SK-N-SH (cell line): ENCODE results near the gene IL37. TPM values are rescaled to one million over a fixed set of nuclear protein-coding genes. Genes with fewer than 3 reads are reported as not detected.

Experiments used
- CTCF ChIA-PET: fragments of 300-600, 350-600 bp; formaldehyde crosslinking; extraction: SDS; loops from one replicate; lab custom pipeline; 2021; lab: Yijun Ruan, JAX
- POLR2A ChIA-PET: fragments of 350-600 bp; sonication (Branson Sonifier 250); formaldehyde crosslinking; extraction: SDS; loops from one replicate; lab custom pipeline; 2020; ENCODE audit warnings: antibody characterized with exemption, inconsistent platforms; lab: Yijun Ruan, JAX
- DNase-seq: peaks from one replicate; pipeline ENCODE4 v3.0.0; 2012
- H2AFZ ChIP-seq: fragments of 200-600 bp; sonication (generic); 2 replicates; pipeline ENCODE4 v1.8.1; 2016; ENCODE audit warnings: antibody characterized with exemption, mild to moderate bottlenecking, low read depth
- H3F3A ChIP-seq: fragments of 200-600 bp; sonication (generic); replicated peaks from 2 replicates; pipeline ENCODE3; 2016; ENCODE audit warnings: antibody characterized with exemption, mild to moderate bottlenecking; ENCODE audit not compliant: insufficient read depth
- H3K27ac ChIP-seq, 2 experiments: fragments of 200-500 bp in 1 of 2; fragments of 200-600 bp in 1 of 2; sonication (Bioruptor generic) in 1 of 2; sonication (generic), shearing (Covaris generic) in 1 of 2; 2 replicates each; pipeline versions ENCODE4 v1.5.1 to v1.6.1; 2014 to 2016; ENCODE audit warnings: low read depth in 2 of 2, inconsistent platforms in 1 of 2, low read length in 1 of 2, mild to moderate bottlenecking in 1 of 2, mixed read lengths in 1 of 2
- H3K27me3 ChIP-seq: fragments of 200-600 bp; sonication (generic), shearing (Covaris generic); 2 replicates; pipeline ENCODE4 v1.6.1; 2016; ENCODE audit warnings: mixed run types; ENCODE audit not compliant: insufficient read depth
- H3K36me3 ChIP-seq, 2 experiments: fragments of 200-500 bp in 1 of 2; fragments of 200-600 bp in 1 of 2; sonication (Bioruptor generic) in 1 of 2; sonication (generic) in 1 of 2; replicated peaks in 1 of 2; 2 replicates each; pipeline versions ENCODE3 to v1.5.1; 2014 to 2016; ENCODE audit warnings: low read length in 1 of 2, mild to moderate bottlenecking in 1 of 2; ENCODE audit not compliant: insufficient read depth in 2 of 2, control insufficient read depth in 1 of 2
- H3K4me1 ChIP-seq, 2 experiments: fragments of 200-500 bp in 1 of 2; fragments of 200-600 bp in 1 of 2; sonication (Bioruptor generic) in 1 of 2; sonication (generic), shearing (Covaris generic) in 1 of 2; 2 replicates each; pipeline versions ENCODE4 v1.5.1 to v1.6.1; 2014 to 2016; ENCODE audit warnings: low read depth in 1 of 2, low read length in 1 of 2, mixed run types in 1 of 2; ENCODE audit not compliant: insufficient read depth in 2 of 2, control insufficient read depth in 1 of 2
- H3K4me2 ChIP-seq: fragments of 200-600 bp; sonication (generic), shearing (Covaris generic); 2 replicates; pipeline ENCODE4 v1.6.1; 2017; ENCODE audit warnings: mixed run types
- H3K4me3 ChIP-seq, 2 experiments: fragments of 200-500 bp in 1 of 2; fragments of 200-600 bp in 1 of 2; sonication (Bioruptor generic) in 1 of 2; sonication (generic), shearing (Covaris generic) in 1 of 2; 2 replicates each; pipeline versions ENCODE4 v1.5.1 to v1.8.1; 2014 to 2016; ENCODE audit warnings: low read depth in 2 of 2, inconsistent platforms in 1 of 2, low read length in 1 of 2, mild to moderate bottlenecking in 1 of 2, mixed read lengths in 1 of 2, moderate library complexity in 1 of 2
- H3K79me2 ChIP-seq: fragments of 200-600 bp; sonication (generic); 2 replicates; pipeline ENCODE4 v1.8.1; 2017; ENCODE audit warnings: mild to moderate bottlenecking; ENCODE audit not compliant: insufficient read depth
- H3K9ac ChIP-seq: fragments of 200-600 bp; sonication (generic); 2 replicates; pipeline ENCODE4 v1.6.1; 2017; ENCODE audit warnings: mixed run types
- H3K9me2 ChIP-seq: fragments of 200-600 bp; sonication (generic); 2 replicates; pipeline ENCODE4 v1.6.1; 2017; ENCODE audit warnings: mixed run types
- H3K9me3 ChIP-seq: fragments of 200-600 bp; sonication (generic); 2 replicates; pipeline ENCODE4 v1.6.1; 2017; ENCODE audit warnings: mixed run types, mild to moderate bottlenecking, moderate library complexity
- H4K20me1 ChIP-seq: fragments of 200-600 bp; sonication (generic); 2 replicates; pipeline ENCODE4 v1.6.1; 2017; ENCODE audit warnings: mild to moderate bottlenecking, mixed run types; ENCODE audit not compliant: insufficient read depth
- ELF1 ChIP-seq: IDR thresholded peaks from 2 replicates; pipeline ENCODE4 v1.4.0; 2012
- NRF1 ChIP-seq: IDR thresholded peaks from 2 replicates; pipeline ENCODE4 v1.6.1; 2012; ENCODE audit warnings: low read depth, mild to moderate bottlenecking, low read length
- POLR2AphosphoS5 ChIP-seq: IDR thresholded peaks from 2 replicates; pipeline ENCODE4 v1.6.1; 2012; ENCODE audit warnings: low read depth, low read length
- TAF1 ChIP-seq: IDR thresholded peaks from 2 replicates; pipeline ENCODE4 v1.6.1; 2012; ENCODE audit warnings: low read depth, mild to moderate bottlenecking, low read length, moderate library complexity, borderline replicate concordance
- TEAD4 ChIP-seq: IDR thresholded peaks from 2 replicates; pipeline ENCODE4 v1.4.0; 2012; ENCODE audit warnings: mild to moderate bottlenecking, borderline replicate concordance; ENCODE audit not compliant: insufficient read depth
- ZBTB33 ChIP-seq: IDR thresholded peaks from 2 replicates; pipeline ENCODE4 v1.4.0; 2012; ENCODE audit warnings: low read depth, borderline replicate concordance
- WGBS: methylation state at CpG from one replicate; pipeline ENCODE4 v1.1.6; 2017; ENCODE audit warnings: low lambda C conversion rate; 5-methylcytosine and 5-hydroxymethylcytosine counted together
- polyA plus RNA-seq, 3 experiments: library from polyadenylated mRNA; depleted of rRNA; stranded (reverse); fragments of >200 nt; gene quantifications; 2 replicates each; pipeline ENCODE4 v1.2.3, GENCODE V29; 2012
- TF ChIP-seq, protein P1 (sequence below): IDR thresholded peaks from 2 replicates; pipeline ENCODE4 v1.6.1; 2012; ENCODE audit warnings: mild to moderate bottlenecking, low read depth, low read length, moderate library complexity

IL37 gene
- polyA plus RNA-seq, 1 of the 3 experiments (the other 2 are of a cell fraction), result not detected

- TF ChIP-seq NRF1, result no peak
- no peak for TF ChIP-seq TAF1
- no peak for TF ChIP-seq ELF1
- TF ChIP-seq POLR2AphosphoS5, result no peak
- TF ChIP-seq, protein P1, sequence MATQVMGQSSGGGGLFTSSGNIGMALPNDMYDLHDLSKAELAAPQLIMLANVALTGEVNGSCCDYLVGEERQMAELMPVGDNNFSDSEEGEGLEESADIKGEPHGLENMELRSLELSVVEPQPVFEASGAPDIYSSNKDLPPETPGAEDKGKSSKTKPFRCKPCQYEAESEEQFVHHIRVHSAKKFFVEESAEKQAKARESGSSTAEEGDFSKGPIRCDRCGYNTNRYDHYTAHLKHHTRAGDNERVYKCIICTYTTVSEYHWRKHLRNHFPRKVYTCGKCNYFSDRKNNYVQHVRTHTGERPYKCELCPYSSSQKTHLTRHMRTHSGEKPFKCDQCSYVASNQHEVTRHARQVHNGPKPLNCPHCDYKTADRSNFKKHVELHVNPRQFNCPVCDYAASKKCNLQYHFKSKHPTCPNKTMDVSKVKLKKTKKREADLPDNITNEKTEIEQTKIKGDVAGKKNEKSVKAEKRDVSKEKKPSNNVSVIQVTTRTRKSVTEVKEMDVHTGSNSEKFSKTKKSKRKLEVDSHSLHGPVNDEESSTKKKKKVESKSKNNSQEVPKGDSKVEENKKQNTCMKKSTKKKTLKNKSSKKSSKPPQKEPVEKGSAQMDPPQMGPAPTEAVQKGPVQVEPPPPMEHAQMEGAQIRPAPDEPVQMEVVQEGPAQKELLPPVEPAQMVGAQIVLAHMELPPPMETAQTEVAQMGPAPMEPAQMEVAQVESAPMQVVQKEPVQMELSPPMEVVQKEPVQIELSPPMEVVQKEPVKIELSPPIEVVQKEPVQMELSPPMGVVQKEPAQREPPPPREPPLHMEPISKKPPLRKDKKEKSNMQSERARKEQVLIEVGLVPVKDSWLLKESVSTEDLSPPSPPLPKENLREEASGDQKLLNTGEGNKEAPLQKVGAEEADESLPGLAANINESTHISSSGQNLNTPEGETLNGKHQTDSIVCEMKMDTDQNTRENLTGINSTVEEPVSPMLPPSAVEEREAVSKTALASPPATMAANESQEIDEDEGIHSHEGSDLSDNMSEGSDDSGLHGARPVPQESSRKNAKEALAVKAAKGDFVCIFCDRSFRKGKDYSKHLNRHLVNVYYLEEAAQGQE, result no peak
- Histone ChIP-seq H3K27ac (no peak overlapping the region), H3K4me2 (no peak overlapping the region), H3K79me2 (no peaks in the 10 kb centered on the region), H3K4me3 (no peak overlapping the region), H4K20me1 (no peaks in the 10 kb centered on the region), H3K36me3 (no peaks in the 10 kb centered on the region), H3K9me2 (no peaks in the 10 kb centered on the region), H3K9ac (no peak overlapping the region), H3F3A (no peaks in the 10 kb centered on the region), H3K4me1 (no peaks in the 10 kb centered on the region), H3K27me3 (no peaks in the 10 kb centered on the region), H3K9me3 (no peaks in the 10 kb centered on the region), H2AFZ (no peak overlapping the region)
- 18% methylated on average over 2 of the region's 2 CpGs for WGBS
- DNase-seq, result no peak
- ChIA-PET CTCF (no interaction called here), POLR2A (no interaction called here)
These were observed 17.2 kb upstream of the IL37 start for GRCh38 chr2:112893752-112894151.

GRCh38 chr2:112896909-112897623, 13.9 kb upstream of the IL37 start:
- Histone ChIP-seq H3F3A (no peaks in the 10 kb centered on the region), H2AFZ (no peak overlapping the region), H3K27ac (no peak overlapping the region), H3K9ac (no peak overlapping the region), H3K36me3 (no peaks in the 10 kb centered on the region), H3K27me3 (no peaks in the 10 kb centered on the region), H3K9me2 (no peaks in the 10 kb centered on the region), H3K4me1 (no peaks in the 10 kb centered on the region), H3K4me2 (no peak overlapping the region), H3K9me3 (no peaks in the 10 kb centered on the region), H3K79me2 (no peaks in the 10 kb centered on the region), H4K20me1 (no peaks in the 10 kb centered on the region), H3K4me3 (no peak overlapping the region)
- no peak for DNase-seq
- CTCF ChIA-PET, result no interaction called here
- whole genome bisulfite sequencing, result 19% methylated on average over 8 of the region's 8 CpGs
- TF ChIP-seq ZBTB33 (no peak), TEAD4 (no peak)
- POLR2A ChIA-PET, result no interaction called here
